Coronary artery (tissue), 2 donors: ENCODE measurements around the gene CD52.

ENCODE experiments used
- DNase-seq: peaks from one replicate; pipeline ENCODE4 v3.0.0-alpha.2; 2017; ENCODE audit warnings: low spot score
- H3K27ac ChIP-seq, 2 donors: fragments of 200-600 bp; sonication (generic); one replicate each; pipeline ENCODE4 v1.5.1; 2016 to 2019
- H3K4me3 ChIP-seq: fragments of 200-600 bp; sonication (generic); 2 replicates; pipeline ENCODE4 v1.5.1; 2016; ENCODE audit warnings: mild to moderate bottlenecking, moderate library complexity
- TF ChIP-seq, protein P1 (sequence below): fragments of 200-600 bp; sonication (generic); IDR thresholded peaks from one replicate; pipeline ENCODE4 v1.5.1; 2019; ENCODE audit warnings: antibody characterized with exemption

The CD52 gene

DNA sequence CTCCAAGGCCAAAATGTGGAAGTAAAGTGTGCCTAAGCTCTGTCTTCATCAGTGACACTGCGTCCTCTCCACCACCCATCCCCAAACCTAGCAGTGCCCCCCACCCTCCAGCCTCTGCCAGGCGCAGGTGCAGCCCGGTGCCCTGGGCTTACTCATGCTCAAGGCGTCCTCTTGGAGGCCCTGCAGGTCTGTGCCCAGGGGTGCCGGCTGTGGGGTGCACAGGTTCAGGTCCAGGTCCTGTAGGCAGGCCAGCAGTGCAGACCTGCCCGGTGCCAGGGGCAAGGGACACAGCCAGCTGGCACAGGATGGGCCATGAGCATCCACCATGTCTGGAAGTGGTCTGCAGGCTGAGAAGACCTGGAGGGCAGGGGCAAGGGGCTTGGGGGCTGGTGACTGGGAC lies 49.7 kb downstream of the CD52 start:
- TF ChIP-seq, protein P1, sequence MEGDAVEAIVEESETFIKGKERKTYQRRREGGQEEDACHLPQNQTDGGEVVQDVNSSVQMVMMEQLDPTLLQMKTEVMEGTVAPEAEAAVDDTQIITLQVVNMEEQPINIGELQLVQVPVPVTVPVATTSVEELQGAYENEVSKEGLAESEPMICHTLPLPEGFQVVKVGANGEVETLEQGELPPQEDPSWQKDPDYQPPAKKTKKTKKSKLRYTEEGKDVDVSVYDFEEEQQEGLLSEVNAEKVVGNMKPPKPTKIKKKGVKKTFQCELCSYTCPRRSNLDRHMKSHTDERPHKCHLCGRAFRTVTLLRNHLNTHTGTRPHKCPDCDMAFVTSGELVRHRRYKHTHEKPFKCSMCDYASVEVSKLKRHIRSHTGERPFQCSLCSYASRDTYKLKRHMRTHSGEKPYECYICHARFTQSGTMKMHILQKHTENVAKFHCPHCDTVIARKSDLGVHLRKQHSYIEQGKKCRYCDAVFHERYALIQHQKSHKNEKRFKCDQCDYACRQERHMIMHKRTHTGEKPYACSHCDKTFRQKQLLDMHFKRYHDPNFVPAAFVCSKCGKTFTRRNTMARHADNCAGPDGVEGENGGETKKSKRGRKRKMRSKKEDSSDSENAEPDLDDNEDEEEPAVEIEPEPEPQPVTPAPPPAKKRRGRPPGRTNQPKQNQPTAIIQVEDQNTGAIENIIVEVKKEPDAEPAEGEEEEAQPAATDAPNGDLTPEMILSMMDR = no peak
- Histone ChIP-seq H3K27ac (no peak overlapping the region), H3K4me3 (no peak overlapping the region)
- DNase-seq = no peak

- TF ChIP-seq, protein P1 = no peak
Measured at GRCh38 chr1:26368006-26368405, 50.2 kb downstream of the CD52 start.

DNA sequence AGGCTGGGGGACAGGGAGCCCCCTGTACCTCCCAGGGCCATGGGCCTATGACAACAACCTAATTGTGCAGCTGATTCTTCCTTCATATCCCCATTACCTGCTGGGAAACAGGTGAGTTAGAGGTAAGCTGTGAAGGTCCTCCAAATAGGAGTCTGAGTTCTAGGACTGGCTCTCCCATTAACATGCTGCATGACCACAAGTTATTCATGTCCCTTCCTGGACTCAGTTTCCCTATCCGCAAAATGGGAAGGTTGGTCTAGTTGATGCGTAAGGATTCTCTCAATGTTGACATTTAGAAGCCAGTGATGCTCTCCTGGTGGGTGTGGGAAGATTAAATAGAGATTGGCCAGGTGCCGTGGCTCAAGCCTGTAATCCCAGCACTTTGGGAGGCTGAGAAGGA lies 50.7 kb downstream of the CD52 start:
- no peak for DNase-seq
- TF ChIP-seq, protein P1 = no peak

More at GRCh38 chr1:26368006-26368405, 50.2 kb downstream of the CD52 start:
- no peak overlapping the region for H3K4me3 ChIP-seq
- no peak for DNase-seq
- no peak overlapping the region for H3K27ac ChIP-seq

More for the DNA sequence above, 50.7 kb downstream of the CD52 start:
- H3K27ac ChIP-seq = no peak overlapping the region
- H3K4me3 ChIP-seq = no peak overlapping the region
